Measurements from ENCODE around the gene ATXN7L1. TPM values are rescaled to one million over a fixed set of nuclear protein-coding genes. Genes with fewer than 3 reads are reported as not detected.
"Not testable (repeated sequence)": the region's sequence is repeated elsewhere in the genome, so short reads cannot be mapped to it uniquely, and the experiment has no call there.

Gene ATXN7L1
- total RNA-seq, 1 donor from 2014 or later, result 8.8 TPM

GRCh38 chr7:105887569-105888189 lies 11.3 kb upstream of the ATXN7L1 start:
- DNase-seq, result no peak

- no peak for DNase-seq
Measured at GRCh38 chr7:105886776-105887175, 10.4 kb upstream of the ATXN7L1 start.

- peak; percentile 66 for DNase-seq
Measured at GRCh38 chr7:105885387-105886111, 9.2 kb upstream of the ATXN7L1 start.

- DNase-seq, result not testable (repeated sequence)
Measured at GRCh38 chr7:105883179-105883578, 6.8 kb upstream of the ATXN7L1 start.

- DNase-seq, result no peak
Measured at GRCh38 chr7:105881439-105881838, 5.0 kb upstream of the ATXN7L1 start.

GRCh38 chr7:105880571-105881330 lies 4.4 kb upstream of the ATXN7L1 start:
- DNase-seq, result no peak

- DNase-seq, result no peak
Measured at GRCh38 chr7:105879782-105880181, 3.4 kb upstream of the ATXN7L1 start.

- no peak for DNase-seq
Measured at GRCh38 chr7:105878746-105879605, 2.6 kb upstream of the ATXN7L1 start.

GRCh38 chr7:105877736-105878135 lies 1.3 kb upstream of the ATXN7L1 start:
- no peak for DNase-seq

- peak; percentile 57 for DNase-seq
Measured at GRCh38 chr7:105876964-105877601, 684 bp upstream of the ATXN7L1 start.

- DNase-seq, result peak; percentile 16
Measured at GRCh38 chr7:105875505-105875904, 894 bp downstream of the ATXN7L1 start.

GRCh38 chr7:105874055-105874454 lies 2.3 kb downstream of the ATXN7L1 start:
- DNase-seq, result no peak

- DNase-seq, result no peak
Measured at GRCh38 chr7:105872491-105872890, 3.9 kb downstream of the ATXN7L1 start.

- peak; percentile 32 for DNase-seq
Measured at GRCh38 chr7:105871142-105871541, 5.3 kb downstream of the ATXN7L1 start.

- DNase-seq, result no peak
Measured at GRCh38 chr7:105866102-105866801, 10.1 kb downstream of the ATXN7L1 start.

GRCh38 chr7:105863876-105864275 lies 12.5 kb downstream of the ATXN7L1 start:
- DNase-seq, result no peak

GRCh38 chr7:105862770-105863169 lies 13.6 kb downstream of the ATXN7L1 start:
- no peak for DNase-seq

GRCh38 chr7:105862276-105862675 lies 14.1 kb downstream of the ATXN7L1 start:
- DNase-seq, result no peak

GRCh38 chr7:105861224-105861623 lies 15.2 kb downstream of the ATXN7L1 start:
- DNase-seq, result no peak

GRCh38 chr7:105860793-105861192 lies 15.6 kb downstream of the ATXN7L1 start:
- DNase-seq, result no peak

Measured in dermis blood vessel endothelial cell (primary cell).